GM12878 (cell line): ENCODE data around the gene ICE2. TPM values are rescaled to one million over a fixed set of nuclear protein-coding genes. Genes with fewer than 3 reads are reported as not detected.
A peak's percentile ranks its signal among the peaks of the same experiment; 100 is the strongest.

Source experiments
- ATAC-seq: fragments of 200-7000 bp; cut with Tn5 transposase; 3 replicates; pipeline ENCODE4 v1.9.1; 2020; ENCODE audit warnings: mild to moderate bottlenecking, moderate library complexity
- BruUV-seq: library from RNA; stranded (reverse); fragments of 400-500 nt; replicated peaks from 2 replicates; lab custom pipeline; 2021; lab: Mats Ljungman, UMichigan
- CTCF ChIA-PET: fragments of 300-600 bp; sonication (Branson Sonifier 250); formaldehyde crosslinking; extraction: SDS; loops from one replicate; lab custom pipeline; 2021; ENCODE audit warnings: inconsistent platforms; lab: Yijun Ruan, JAX
- POLR2A ChIA-PET: fragments of 350-600 bp; formaldehyde crosslinking; extraction: SDS; loops from one replicate; lab custom pipeline; 2021; ENCODE audit warnings: inconsistent platforms; lab: Charles Lee
- RAD21 ChIA-PET: fragments of 300-600 bp; sonication (Branson Sonifier 250); formaldehyde crosslinking; loops from one replicate; lab custom pipeline; 2023; ENCODE audit warnings: antibody characterized with exemption; ENCODE audit not compliant: unreplicated experiment; lab: Charles Lee
- SMC1A ChIA-PET: fragments of 300-600 bp; sonication (Branson Sonifier 250); formaldehyde crosslinking; loops from one replicate; lab custom pipeline; 2023; ENCODE audit not compliant: unreplicated experiment, uncharacterized antibody; lab: Charles Lee
- DNase-seq: peaks from one replicate; pipeline ENCODE4 v3.0.0-alpha.2; 2011; ENCODE audit warnings: low read depth, low spot score
- FAIRE-seq: peaks from 3 replicates; lab custom pipeline; 2011; peaks lifted over from hg19 to GRCh38; lab: Jason Lieb, UNC
- H2AFZ ChIP-seq: 2 replicates; pipeline ENCODE4 v1.6.0; 2011; ENCODE audit warnings: low read depth, low read length, control low read depth; ENCODE audit not compliant: control insufficient read depth
- H3K27ac ChIP-seq: 2 replicates; pipeline ENCODE4 v1.5.1; 2011; ENCODE audit warnings: control low read depth; ENCODE audit not compliant: control insufficient read depth, insufficient read depth
- H3K27me3 ChIP-seq, 2 experiments: replicated peaks in 1 of 2; 2 replicates each; pipeline versions ENCODE4 v1.6.0 to v1.6.1; 2011; ENCODE audit warnings: low read length in 1 of 2; ENCODE audit not compliant: control insufficient read depth in 2 of 2, insufficient read depth in 2 of 2
- H3K36me3 ChIP-seq, 2 experiments: 2 replicates each; pipeline ENCODE4 v1.5.1; 2011; ENCODE audit warnings: low read length in 1 of 2; ENCODE audit not compliant: control insufficient read depth in 2 of 2, insufficient read depth in 2 of 2
- H3K4me1 ChIP-seq: 2 replicates; pipeline ENCODE4 v1.6.1; 2011; ENCODE audit warnings: mild to moderate bottlenecking, low read length, moderate library complexity, mixed read lengths; ENCODE audit not compliant: control insufficient read depth, insufficient read depth
- H3K4me2 ChIP-seq: 2 replicates; pipeline ENCODE4 v1.6.0; 2011; ENCODE audit warnings: control low read depth; ENCODE audit not compliant: control insufficient read depth, insufficient read depth
- H3K4me3 ChIP-seq: fragments of 200-600 bp; sonication (generic); 2 replicates; pipeline ENCODE4 v1.5.1; 2016
- H3K79me2 ChIP-seq: 2 replicates; pipeline ENCODE4 v1.6.0; 2011; ENCODE audit warnings: low read length; ENCODE audit not compliant: control insufficient read depth, insufficient read depth
- H3K9ac ChIP-seq: 2 replicates; pipeline ENCODE4 v1.8.0; 2011; ENCODE audit warnings: low read length, control low read depth, mixed read lengths; ENCODE audit not compliant: control insufficient read depth, insufficient read depth
- H3K9me3 ChIP-seq: replicated peaks from 3 replicates; pipeline ENCODE4 v1.5.1; 2011; ENCODE audit warnings: mild to moderate bottlenecking, low read length; ENCODE audit not compliant: control insufficient read depth, insufficient read depth
- H4K20me1 ChIP-seq: 2 replicates; pipeline ENCODE4 v1.6.0; 2011; ENCODE audit not compliant: control insufficient read depth, insufficient read depth
- BCL11A ChIP-seq: IDR thresholded peaks from 2 replicates; pipeline ENCODE4 v1.6.1; 2011; ENCODE audit warnings: low read depth, low read length
- CEBPB ChIP-seq, 2 experiments: fragments of 150-350 bp in 1 of 2; IDR thresholded peaks; 2 replicates each; pipeline ENCODE4 v1.6.1; 2012 to 2014; ENCODE audit warnings: low read depth in 2 of 2, low read length in 2 of 2, borderline replicate concordance in 1 of 2, inconsistent platforms in 1 of 2
- DPF2 ChIP-seq: fragments of 450-650 bp; IDR thresholded peaks from 2 replicates; pipeline ENCODE4 v1.6.1; 2017; ENCODE audit warnings: mild to moderate bottlenecking
- EP300 ChIP-seq, 2 experiments: fragments of 150-350 bp in 1 of 2; IDR thresholded peaks; 2 replicates each; pipeline ENCODE4 v1.6.1; 2011 to 2012; ENCODE audit warnings: low read depth in 2 of 2, low read length in 2 of 2, borderline replicate concordance in 1 of 2, improper control_type of control experiment in 1 of 2, inconsistent platforms in 1 of 2; ENCODE audit not compliant: control insufficient read depth in 1 of 2
- HDAC6 ChIP-seq: fragments of 200-600 bp; sonication (generic); IDR thresholded peaks from one replicate; pipeline ENCODE4 v1.8.0; 2017; ENCODE audit warnings: antibody characterized with exemption; ENCODE audit not compliant: unreplicated experiment
- JUND ChIP-seq: IDR thresholded peaks from 2 replicates; pipeline ENCODE4 v1.6.1; 2012; ENCODE audit warnings: low read depth, mild to moderate bottlenecking, low read length, improper control_type of control experiment, moderate library complexity
- NR2F1 ChIP-seq: fragments of 450-650 bp; conservative IDR thresholded peaks from 2 replicates; pipeline ENCODE4 v1.6.1; 2017; ENCODE audit warnings: mild to moderate bottlenecking
- NRF1 ChIP-seq: conservative IDR thresholded peaks from 2 replicates; pipeline ENCODE4 v1.6.1; 2011; ENCODE audit warnings: mild to moderate bottlenecking, low read depth, low read length, improper control_type of control experiment
- PAX5 ChIP-seq: IDR thresholded peaks from 2 replicates; pipeline ENCODE4 v1.6.1; 2011; ENCODE audit warnings: low read depth, low read length, borderline replicate concordance
- RELA ChIP-seq: fragments of 450-650 bp; IDR thresholded peaks from 2 replicates; pipeline ENCODE4 v1.8.0; 2014; ENCODE audit warnings: borderline replicate concordance; ENCODE audit not compliant: partially characterized antibody
- ZBED1 ChIP-seq: IDR thresholded peaks from 2 replicates; pipeline ENCODE4 v1.6.1; 2016; ENCODE audit warnings: borderline replicate concordance
- WGBS: methylation state at CpG from one replicate; pipeline ENCODE4 v1.1.6; 2016; ENCODE audit warnings: low lambda C conversion rate; ENCODE audit not compliant: insufficient replicate concordance, insufficient coverage; ENCODE audit errors: missing lambda C conversion rate; 5-methylcytosine and 5-hydroxymethylcytosine counted together
- in situ Hi-C: fragments of 300-500 bp; cut with MboI; formaldehyde crosslinking; loops from 9 replicates; pipeline ENCODE4 v1.14.3; 2018; ENCODE audit warnings: mixed read lengths
- intact Hi-C: fragments of 100-400 bp; cut with micrococcal nuclease; formaldehyde crosslinking; loops from one replicate; pipeline ENCODE4 v1.14.2; 2022; ENCODE audit not compliant: unreplicated experiment
- polyA plus RNA-seq, 11 experiments: library from polyadenylated mRNA; depleted of rRNA in 4 of 11; unstranded in 6 of 11; stranded (reverse) in 5 of 11; fragments of >200 nt; fragmentation: Nextera tagmentation in 4 of 11; fragmentation: Illumina TruSeq in 1 of 11; extraction: Ambion mirVana in 4 of 11; extraction: Trizol in 1 of 11; gene quantifications; 1 replicate in 1 of 11; 2 replicates in 10 of 11; pipeline versions ENCODE4 v1.2.1 to v1.2.3, GENCODE V29; 2011 to 2016; ENCODE audit warnings: inconsistent platforms in 2 of 11, missing spikeins in 2 of 11, low read depth in 1 of 11
- total RNA-seq, 4 experiments: library from RNA; depleted of rRNA in 3 of 4; stranded (reverse); fragments of >200 nt in 3 of 4; fragmentation: Illumina TruSeq in 1 of 4; extraction: Trizol in 1 of 4; gene quantifications; 2 replicates each; pipeline versions ENCODE4 v1.2.1 to v1.2.3, GENCODE V29; 2013 to 2021
- TF ChIP-seq, protein P1 (sequence below): fragments of 450-650 bp; formaldehyde crosslinking; IDR thresholded peaks from 2 replicates; pipeline ENCODE4 v1.5.0; 2022; ENCODE audit warnings: mild to moderate bottlenecking, missing genetic modification characterization

ICE2 gene
- total and polyA plus RNA-seq, 10 of the 15 experiments (the other 5 are each of a cell fraction or from before 2014, with no cell fraction given): 14.2 to 62.0 (median 44.9) TPM

DNA sequence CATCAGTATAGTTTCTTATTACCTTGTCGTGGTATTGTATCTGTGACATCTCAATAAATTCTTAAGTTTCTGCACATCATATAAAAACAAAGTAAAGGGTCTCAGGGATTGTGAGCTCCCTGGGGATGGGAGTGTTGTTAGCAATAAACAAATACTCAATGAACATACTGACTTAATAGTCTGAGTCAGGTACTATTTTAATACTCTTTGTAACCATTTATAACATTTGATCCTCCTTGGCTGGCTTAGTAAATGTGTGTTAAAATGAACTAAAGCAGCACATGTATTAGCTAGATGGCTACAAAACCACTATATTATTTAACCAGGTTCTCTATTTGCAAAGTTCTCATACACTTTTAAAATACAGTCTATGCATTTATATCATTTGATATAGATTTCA lies 1.8 kb downstream of the ICE2 start:
- no peak for FAIRE-seq
- CTCF ChIA-PET: interaction anchor here (0.6 to 1.2 kb wide), 2 partner anchors 47 to 78 kb away, joined by 3 to 4 read pairs; no protein-coding TSS in a partner anchor
- peak overlapping the region; percentile 88; the same call in 1 of the 2 replicates for H3K4me3 ChIP-seq

More for the DNA sequence above, 1.8 kb downstream of the ICE2 start:
- ChIA-PET RAD21 (no interaction called here), POLR2A (interaction anchor here (0.9 to 1.8 kb wide), 3 partner anchors 8 to 12 kb away, joined by 3 to 7 read pairs (median 5); no protein-coding TSS in a partner anchor), SMC1A (interaction anchor here (1.2 to 1.3 kb wide), 3 partner anchors 13 to 43 kb away, joined by 3 to 4 read pairs (median 3); no protein-coding TSS in a partner anchor)
- Histone ChIP-seq H3K4me2 (peak overlapping the region; percentile 99), H2AFZ (no peak overlapping the region), H3K79me2 (peaks cover 47% of the 10 kb centered on the region), H3K4me1 (peaks cover 13% of the 10 kb centered on the region), H3K27me3 (no peaks in the 10 kb centered on the region), H3K9me3 (no peaks in the 10 kb centered on the region), H3K9ac (peak overlapping the region; percentile 96; the same call in 1 of the 2 replicates), H4K20me1 (no peaks in the 10 kb centered on the region), H3K27ac (peak overlapping the region; percentile 99; the same call in 1 of the 2 replicates), H3K36me3 (peaks cover 0 to 15% of the 10 kb centered on the region in 2 experiments; a peak in 1 of 4 replicates)
- intact Hi-C loops: no loop called here
- ATAC-seq: no peak
- BruUV-seq: no TSS peak
- WGBS: 44% methylated on average over 1 of the region's 1 CpG
- no peak for TF ChIP-seq HDAC6
- no peak for TF ChIP-seq NR2F1
- TF ChIP-seq BCL11A: no peak
- no peak for TF ChIP-seq CEBPB (IDR thresholded peaks at IDR 0.05; ENCODE audit: borderline replicate concordance in 1 of 2, low read depth in 2 of 2, low read length in 2 of 2)
- no peak for TF ChIP-seq RELA
- no peak for TF ChIP-seq JUND
- no peak for TF ChIP-seq PAX5
- TF ChIP-seq, protein P1, sequence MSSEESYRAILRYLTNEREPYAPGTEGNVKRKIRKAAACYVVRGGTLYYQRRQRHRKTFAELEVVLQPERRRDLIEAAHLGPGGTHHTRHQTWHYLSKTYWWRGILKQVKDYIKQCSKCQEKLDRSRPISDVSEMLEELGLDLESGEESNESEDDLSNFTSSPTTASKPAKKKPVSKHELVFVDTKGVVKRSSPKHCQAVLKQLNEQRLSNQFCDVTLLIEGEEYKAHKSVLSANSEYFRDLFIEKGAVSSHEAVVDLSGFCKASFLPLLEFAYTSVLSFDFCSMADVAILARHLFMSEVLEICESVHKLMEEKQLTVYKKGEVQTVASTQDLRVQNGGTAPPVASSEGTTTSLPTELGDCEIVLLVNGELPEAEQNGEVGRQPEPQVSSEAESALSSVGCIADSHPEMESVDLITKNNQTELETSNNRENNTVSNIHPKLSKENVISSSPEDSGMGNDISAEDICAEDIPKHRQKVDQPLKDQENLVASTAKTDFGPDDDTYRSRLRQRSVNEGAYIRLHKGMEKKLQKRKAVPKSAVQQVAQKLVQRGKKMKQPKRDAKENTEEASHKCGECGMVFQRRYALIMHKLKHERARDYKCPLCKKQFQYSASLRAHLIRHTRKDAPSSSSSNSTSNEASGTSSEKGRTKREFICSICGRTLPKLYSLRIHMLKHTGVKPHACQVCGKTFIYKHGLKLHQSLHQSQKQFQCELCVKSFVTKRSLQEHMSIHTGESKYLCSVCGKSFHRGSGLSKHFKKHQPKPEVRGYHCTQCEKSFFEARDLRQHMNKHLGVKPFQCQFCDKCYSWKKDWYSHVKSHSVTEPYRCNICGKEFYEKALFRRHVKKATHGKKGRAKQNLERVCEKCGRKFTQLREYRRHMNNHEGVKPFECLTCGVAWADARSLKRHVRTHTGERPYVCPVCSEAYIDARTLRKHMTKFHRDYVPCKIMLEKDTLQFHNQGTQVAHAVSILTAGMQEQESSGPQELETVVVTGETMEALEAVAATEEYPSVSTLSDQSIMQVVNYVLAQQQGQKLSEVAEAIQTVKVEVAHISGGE: no peak
- no peak for TF ChIP-seq DPF2
- no peak for TF ChIP-seq EP300 (IDR thresholded peaks at IDR 0.05; ENCODE audit: borderline replicate concordance in 1 of 2, control insufficient read depth in 1 of 2, low read depth in 2 of 2, low read length in 2 of 2)
- TF ChIP-seq ZBED1: no peak
- no peak for TF ChIP-seq NRF1
- no peak for DNase-seq
- in situ Hi-C loops: no loop called here
